MV-4-11 (cell line): Measurements from ENCODE around the gene TAS1R3.

Experiments used
- DNase-seq: peaks from one replicate; lab custom pipeline; 2025; lab: John Stamatoyannopoulos, UW

Gene TAS1R3

GRCh38 chr1:1331068-1331965, at the start of gene TAS1R3:
TAS1R3 (plus strand) TSS chr1:1331280; CDS start chr1:1331346, 66 bp downstream.
- DNase-seq = no peak

GRCh38 chr1:1281533-1282321, 49.4 kb upstream of the TAS1R3 start:
- no peak for DNase-seq

- DNase-seq = peak; percentile 27
Measured at GRCh38 chr1:1282998-1283397, 48.1 kb upstream of the TAS1R3 start.

- DNase-seq = no peak
Measured at GRCh38 chr1:1283821-1284220, 47.3 kb upstream of the TAS1R3 start.

- DNase-seq = no peak
Measured at GRCh38 chr1:1284221-1285101, 46.6 kb upstream of the TAS1R3 start.

- no peak for DNase-seq
Measured at GRCh38 chr1:1285102-1285571, 45.9 kb upstream of the TAS1R3 start.

- DNase-seq = no peak
Measured at GRCh38 chr1:1285611-1286311, 45.3 kb upstream of the TAS1R3 start.

- no peak for DNase-seq
Measured at GRCh38 chr1:1286313-1287261, 44.5 kb upstream of the TAS1R3 start.

GRCh38 chr1:1287288-1288110, 43.6 kb upstream of the TAS1R3 start:
- no peak for DNase-seq

- DNase-seq = peak; percentile 36
Measured at GRCh38 chr1:1290238-1290731, 40.8 kb upstream of the TAS1R3 start.

GRCh38 chr1:1291023-1291528, 40.0 kb upstream of the TAS1R3 start:
- DNase-seq = no peak

GRCh38 chr1:1291548-1292441, 39.3 kb upstream of the TAS1R3 start:
- DNase-seq = peak; percentile 28

- no peak for DNase-seq
Measured at GRCh38 chr1:1292442-1292779, 38.7 kb upstream of the TAS1R3 start.

GRCh38 chr1:1292851-1293250, 38.2 kb upstream of the TAS1R3 start:
- no peak for DNase-seq

- no peak for DNase-seq
Measured at GRCh38 chr1:1293263-1294249, 37.5 kb upstream of the TAS1R3 start.

- DNase-seq = no peak
Measured at GRCh38 chr1:1294250-1294890, 36.7 kb upstream of the TAS1R3 start.
